Peyer's patch (tissue), 4 donors: ENCODE measurements around the gene B9D1. TPM values are rescaled to one million over a fixed set of nuclear protein-coding genes. Genes with fewer than 3 reads are reported as not detected.

Source experiments
- DNase-seq, 3 donors: peaks; one replicate each; pipeline ENCODE4 v3.0.0-alpha.2; 2017 to 2019
- H3K27ac ChIP-seq, 4 donors: fragments of 200-600 bp; sonication (generic); one replicate each; pipeline ENCODE4 v1.5.1; 2016 to 2019
- H3K27me3 ChIP-seq, 2 donors: fragments of 200-600 bp; sonication (generic); one replicate each; pipeline ENCODE4 v1.5.1; 2019
- H3K36me3 ChIP-seq, 3 donors: fragments of 200-600 bp; sonication (generic); one replicate each; pipeline ENCODE4 v1.5.1; 2016 to 2019
- H3K4me1 ChIP-seq, 4 donors: fragments of 200-600 bp; sonication (generic); one replicate each; pipeline ENCODE4 v1.5.1; 2016 to 2019
- H3K4me3 ChIP-seq, 4 donors: fragments of 200-600 bp; sonication (generic); 1 replicate in 3 of 4; 2 replicates in 1 of 4; pipeline ENCODE4 v1.5.1; 2016 to 2019; ENCODE audit warnings: mild to moderate bottlenecking in 1 of 4
- H3K9me3 ChIP-seq, 4 donors: fragments of 200-600 bp; sonication (generic); one replicate each; pipeline ENCODE4 v1.5.1; 2016 to 2019; ENCODE audit warnings: mild to moderate bottlenecking in 1 of 4
- POLR2A ChIP-seq, 2 donors: fragments of 450-650 bp; IDR thresholded peaks; one replicate each; pipeline ENCODE4 v1.5.1; 2017; ENCODE audit warnings: antibody characterized with exemption in 2 of 2, mild to moderate bottlenecking in 2 of 2, moderate library complexity in 2 of 2
- total RNA-seq, 4 donors: library from RNA; depleted of rRNA; stranded (reverse); fragments of >200 nt; gene quantifications; one replicate each; pipeline ENCODE4 v1.1.0, GENCODE V29; 2016
- TF ChIP-seq, protein P1 (sequence below), 6 experiments: fragments of 450-650 bp in 4 of 6; fragments of 200-600 bp in 2 of 6; sonication (generic) in 1 of 6; IDR thresholded peaks; one replicate each; pipeline ENCODE4 v1.5.1; 2017 to 2019; ENCODE audit warnings: antibody characterized with exemption in 6 of 6, mild to moderate bottlenecking in 3 of 6, moderate library complexity in 1 of 6

Gene B9D1
- total RNA-seq, 4 donors from 2014 or later, result 4.5 to 15.7 (median 5.6) TPM; not detected in 1

DNA sequence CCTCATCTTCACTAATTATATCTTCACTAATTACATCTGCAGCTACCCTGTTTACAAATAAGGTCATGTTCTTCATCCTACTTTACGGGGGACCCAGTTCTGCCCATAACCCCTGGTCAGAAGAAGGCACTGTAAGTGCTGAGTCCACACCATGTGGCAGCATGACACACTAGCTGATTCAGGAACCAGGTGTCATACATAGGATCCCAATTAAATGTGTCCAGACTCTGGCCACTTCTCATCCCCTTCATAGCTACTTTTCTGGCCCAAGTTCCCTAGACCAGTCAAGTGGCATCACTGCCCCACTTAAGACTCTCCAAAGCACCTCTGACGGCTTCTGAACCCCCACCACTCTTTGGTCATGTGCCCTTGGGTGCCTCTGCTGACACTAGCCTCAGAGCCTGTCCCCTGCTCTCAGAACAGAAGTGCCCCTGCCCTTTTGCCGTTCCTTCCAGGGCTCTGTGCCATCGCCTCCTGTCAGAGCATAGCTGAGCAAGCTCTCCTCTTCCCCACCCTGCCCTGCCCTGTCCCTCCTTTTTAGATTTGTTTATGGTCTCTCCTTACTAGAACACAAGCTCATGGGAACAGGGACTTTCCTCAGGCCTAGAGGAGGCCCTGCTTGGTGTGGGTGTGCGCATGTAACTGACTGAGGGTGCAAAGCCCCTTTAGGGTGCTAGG, 61.1 kb downstream of the B9D1 start:
- Histone ChIP-seq H3K4me1 (peaks cover 8 to 41% (median 25%) of the 10 kb centered on the region in 4 donors), H3K36me3 (no peaks in the 10 kb centered on the region), H3K9me3 (no peaks in the 10 kb centered on the region), H3K27ac (no peak overlapping the region), H3K27me3 (no peaks in the 10 kb centered on the region), H3K4me3 (no peak overlapping the region)
- TF ChIP-seq, protein P1, sequence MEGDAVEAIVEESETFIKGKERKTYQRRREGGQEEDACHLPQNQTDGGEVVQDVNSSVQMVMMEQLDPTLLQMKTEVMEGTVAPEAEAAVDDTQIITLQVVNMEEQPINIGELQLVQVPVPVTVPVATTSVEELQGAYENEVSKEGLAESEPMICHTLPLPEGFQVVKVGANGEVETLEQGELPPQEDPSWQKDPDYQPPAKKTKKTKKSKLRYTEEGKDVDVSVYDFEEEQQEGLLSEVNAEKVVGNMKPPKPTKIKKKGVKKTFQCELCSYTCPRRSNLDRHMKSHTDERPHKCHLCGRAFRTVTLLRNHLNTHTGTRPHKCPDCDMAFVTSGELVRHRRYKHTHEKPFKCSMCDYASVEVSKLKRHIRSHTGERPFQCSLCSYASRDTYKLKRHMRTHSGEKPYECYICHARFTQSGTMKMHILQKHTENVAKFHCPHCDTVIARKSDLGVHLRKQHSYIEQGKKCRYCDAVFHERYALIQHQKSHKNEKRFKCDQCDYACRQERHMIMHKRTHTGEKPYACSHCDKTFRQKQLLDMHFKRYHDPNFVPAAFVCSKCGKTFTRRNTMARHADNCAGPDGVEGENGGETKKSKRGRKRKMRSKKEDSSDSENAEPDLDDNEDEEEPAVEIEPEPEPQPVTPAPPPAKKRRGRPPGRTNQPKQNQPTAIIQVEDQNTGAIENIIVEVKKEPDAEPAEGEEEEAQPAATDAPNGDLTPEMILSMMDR (IDR thresholded peaks at IDR 0.05), result no peak
- no peak for TF ChIP-seq POLR2A (IDR thresholded peaks at IDR 0.05)
- peak in 1 of 3 donors; percentile 54 for DNase-seq

DNA sequence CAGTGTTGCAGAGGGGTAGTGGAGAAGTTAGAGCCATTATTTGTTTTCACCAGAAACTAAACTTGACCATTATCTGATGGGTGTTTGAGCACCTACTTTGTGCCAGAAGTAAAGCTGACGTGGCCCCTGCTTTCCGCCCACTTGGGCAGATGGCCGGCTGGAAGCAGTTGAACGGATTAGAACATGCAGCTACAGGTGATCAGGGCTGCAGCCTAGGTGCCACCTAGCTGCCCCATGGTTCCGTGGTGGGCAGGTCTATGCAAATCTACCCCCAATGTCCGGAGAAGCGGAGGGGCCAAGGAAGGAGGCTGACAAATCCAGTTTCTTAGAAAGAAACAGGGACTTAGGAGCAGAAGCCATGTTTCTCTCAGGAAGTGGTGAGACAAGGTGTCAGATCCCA, 62.7 kb downstream of the B9D1 start:
- Histone ChIP-seq H3K4me1 (peaks cover 8 to 31% (median 15%) of the 10 kb centered on the region in 4 donors), H3K4me3 (no peak overlapping the region), H3K27ac (no peak overlapping the region), H3K36me3 (no peaks in the 10 kb centered on the region), H3K9me3 (no peaks in the 10 kb centered on the region), H3K27me3 (no peaks in the 10 kb centered on the region)
- DNase-seq, result no peak
- no peak for TF ChIP-seq POLR2A (IDR thresholded peaks at IDR 0.05)
- TF ChIP-seq, protein P1 (IDR thresholded peaks at IDR 0.05), result no peak

GRCh38 chr17:19299214-19299747, 63.2 kb downstream of the B9D1 start:
- Histone ChIP-seq H3K9me3 (no peaks in the 10 kb centered on the region), H3K4me1 (peaks cover 8 to 25% (median 11%) of the 10 kb centered on the region in 4 donors), H3K4me3 (no peak overlapping the region), H3K27ac (no peak overlapping the region), H3K27me3 (no peaks in the 10 kb centered on the region), H3K36me3 (no peaks in the 10 kb centered on the region)
- DNase-seq, result no peak
- TF ChIP-seq POLR2A (IDR thresholded peaks at IDR 0.05), result no peak
- TF ChIP-seq, protein P1 (IDR thresholded peaks at IDR 0.05), result no peak

DNA sequence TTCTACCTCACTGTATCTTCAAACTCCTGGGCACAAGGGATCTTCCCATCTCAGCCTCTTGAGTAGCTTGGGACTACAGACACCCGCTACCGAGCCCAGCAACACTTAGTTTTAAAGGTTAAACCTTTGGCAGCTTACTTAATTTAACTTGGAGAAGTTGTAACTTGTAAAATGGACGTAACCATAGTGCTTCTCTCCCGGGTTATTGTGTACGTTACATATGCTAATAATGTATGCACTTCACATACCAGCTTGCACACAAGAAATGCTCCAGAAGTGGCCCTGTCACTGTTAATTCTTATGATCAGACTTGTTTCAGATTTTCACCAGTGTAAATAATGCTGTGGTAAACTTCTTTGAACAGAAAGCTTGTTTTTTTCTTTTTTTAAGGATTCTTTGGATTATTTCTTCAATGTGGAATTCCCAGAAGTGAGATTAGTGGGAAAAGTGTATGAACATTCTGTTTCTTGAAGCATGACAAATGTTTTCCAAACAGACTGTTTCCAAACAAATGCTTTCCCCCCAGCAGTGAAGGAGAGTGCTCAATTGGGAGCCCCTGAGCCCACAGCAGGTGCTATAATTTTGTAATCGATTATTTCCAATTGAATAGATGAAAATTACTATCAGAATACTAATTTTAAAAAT, 63.8 kb downstream of the B9D1 start:
- Histone ChIP-seq H3K9me3 (no peaks in the 10 kb centered on the region), H3K4me3 (no peak overlapping the region), H3K4me1 (peaks cover 6 to 19% (median 8%) of the 10 kb centered on the region in 4 donors), H3K27ac (no peak overlapping the region), H3K36me3 (no peaks in the 10 kb centered on the region), H3K27me3 (no peaks in the 10 kb centered on the region)
- TF ChIP-seq POLR2A (IDR thresholded peaks at IDR 0.05), result no peak
- TF ChIP-seq, protein P1 (IDR thresholded peaks at IDR 0.05), result no peak
- no peak for DNase-seq

- no peak for DNase-seq
- Histone ChIP-seq H3K4me3 (no peak overlapping the region), H3K27ac (no peak overlapping the region), H3K9me3 (no peaks in the 10 kb centered on the region), H3K27me3 (no peaks in the 10 kb centered on the region), H3K4me1 (peaks cover 0 to 8% (median 4%) of the 10 kb centered on the region in 4 donors), H3K36me3 (no peaks in the 10 kb centered on the region)
- no peak for TF ChIP-seq POLR2A (IDR thresholded peaks at IDR 0.05)
- TF ChIP-seq, protein P1 (IDR thresholded peaks at IDR 0.05), result no peak
These were observed 65.4 kb downstream of the B9D1 start for GRCh38 chr17:19296786-19297778.
